ENCODE measurements around the gene FAM210B. TPM values are rescaled to one million over a fixed set of nuclear protein-coding genes. Genes with fewer than 3 reads are reported as not detected.
"Not testable (repeated sequence)": the region's sequence is repeated elsewhere in the genome, so short reads cannot be mapped to it uniquely, and the experiment has no call there.

FAM210B gene
- total and polyA plus RNA-seq, 2 experiments from 2014 or later, result 15.4 to 16.2 TPM

GRCh38 chr20:56403465-56403864, 44.7 kb downstream of the FAM210B start (continued):
- TF ChIP-seq CTCF (conservative IDR thresholded peaks at IDR 0.05; ENCODE audit: low read depth in 2 of 2) (no peak), JUNB (IDR thresholded peaks at IDR 0.05; ENCODE audit: unreplicated experiment) (no peak), REST (IDR thresholded peaks at IDR 0.05; ENCODE audit: unreplicated experiment) (no peak)

GRCh38 chr20:56405356-56405755, 46.6 kb downstream of the FAM210B start:
- Histone ChIP-seq H3K36me3 (ENCODE audit: insufficient read depth) (peaks cover 44% of the 10 kb centered on the region), H3K79me2 (replicated peaks; ENCODE audit: insufficient read depth) (peaks cover 39% of the 10 kb centered on the region)
- not testable (repeated sequence) for H3K4me3 Mint-ChIP-seq; DNase-seq (ENCODE audit: low spot score); H3F3A ChIP-seq (replicated peaks; ENCODE audit: low read depth); H3K4me1 ChIP-seq (ENCODE audit: insufficient read depth); H3K9me2 ChIP-seq (ENCODE audit: insufficient read depth); ATAC-seq; H3K4me2 ChIP-seq; H3K4me3 ChIP-seq; H3K4me1 Mint-ChIP-seq; H3K9me3 Mint-ChIP-seq; H2AFZ ChIP-seq; H3K27me3 ChIP-seq (ENCODE audit: insufficient read depth); H4K20me1 ChIP-seq (replicated peaks; ENCODE audit: insufficient read depth); H3K27ac Mint-ChIP-seq; H3K27me3 Mint-ChIP-seq (ENCODE audit: insufficient read depth, low read depth, poor library complexity); H3K27ac ChIP-seq (ENCODE audit: low read depth)
- H3K36me3 Mint-ChIP-seq (ENCODE audit: low read depth), result peaks cover 78% of the 10 kb centered on the region

GRCh38 chr20:56406910-56407309, 48.1 kb downstream of the FAM210B start:
- no peak for DNase-seq (ENCODE audit: low spot score)
- peaks cover 29% of the 10 kb centered on the region for H3K36me3 ChIP-seq (ENCODE audit: insufficient read depth)
- Mint-ChIP-seq H3K4me1 (no peaks in the 10 kb centered on the region), H3K36me3 (ENCODE audit: low read depth) (peaks cover 62% of the 10 kb centered on the region), H3K27ac (no peak overlapping the region), H3K27me3 (ENCODE audit: insufficient read depth, low read depth, poor library complexity) (no peaks in the 10 kb centered on the region), H3K9me3 (no peaks in the 10 kb centered on the region), H3K4me3 (no peak overlapping the region)
- no peaks in the 10 kb centered on the region for H3K27me3 ChIP-seq (ENCODE audit: insufficient read depth)
- H3F3A ChIP-seq (replicated peaks; ENCODE audit: low read depth), result no peaks in the 10 kb centered on the region
- no peak overlapping the region for H3K27ac ChIP-seq (ENCODE audit: low read depth)
- no peak overlapping the region for H3K4me2 ChIP-seq
- H3K4me3 ChIP-seq, result no peak overlapping the region
- H3K4me1 ChIP-seq (ENCODE audit: insufficient read depth), result no peaks in the 10 kb centered on the region
- no peaks in the 10 kb centered on the region for H3K9me2 ChIP-seq (ENCODE audit: insufficient read depth)
- H3K79me2 ChIP-seq (replicated peaks; ENCODE audit: insufficient read depth), result peaks cover 24% of the 10 kb centered on the region
- no peak for ATAC-seq
- H2AFZ ChIP-seq, result no peak overlapping the region
- TF ChIP-seq ZNF331 (CRISPR knock-in tag; IDR thresholded peaks at IDR 0.05; ENCODE audit: low read depth) (no peak), JUNB (IDR thresholded peaks at IDR 0.05; ENCODE audit: unreplicated experiment) (no peak)
- H4K20me1 ChIP-seq (replicated peaks; ENCODE audit: insufficient read depth), result no peaks in the 10 kb centered on the region; the same call in 1 of the 2 replicates
